Testis (tissue), 3 donors: ENCODE data around the gene ARHGEF9. TPM values are rescaled to one million over a fixed set of nuclear protein-coding genes. Genes with fewer than 3 reads are reported as not detected.
A peak's percentile ranks its signal among the peaks of the same experiment; 100 is the strongest.

Experiments
- DNase-seq: peaks from one replicate; pipeline ENCODE4 v3.0.0-alpha.2; 2019
- H3K27ac ChIP-seq, 2 donors: fragments of 200-600 bp; sonication (generic); one replicate each; pipeline ENCODE4 v1.5.1; 2019
- H3K27me3 ChIP-seq: fragments of 200-600 bp; sonication (generic); one replicate; pipeline ENCODE4 v1.5.1; 2019
- H3K36me3 ChIP-seq: fragments of 200-600 bp; sonication (generic); one replicate; pipeline ENCODE4 v1.5.1; 2017; ENCODE audit warnings: low read depth; ENCODE audit errors: missing control alignments
- H3K4me1 ChIP-seq: fragments of 200-600 bp; sonication (generic); one replicate; pipeline ENCODE4 v1.5.1; 2019
- H3K4me3 ChIP-seq, 2 donors: fragments of 200-600 bp; sonication (generic); one replicate each; pipeline ENCODE4 v1.5.1; 2017 to 2019
- H3K9me3 ChIP-seq: fragments of 200-600 bp; sonication (generic); one replicate; pipeline ENCODE4 v1.5.1; 2017
- CTCF ChIP-seq, 3 experiments: fragments of 450-650 bp in 2 of 3; fragments of 200-600 bp in 1 of 3; sonication (generic) in 1 of 3; IDR thresholded peaks; one replicate each; pipeline ENCODE4 v1.5.1; 2016 to 2019; ENCODE audit warnings: antibody characterized with exemption in 3 of 3, mild to moderate bottlenecking in 2 of 3, moderate library complexity in 1 of 3
- POLR2A ChIP-seq: fragments of 450-650 bp; IDR thresholded peaks from one replicate; pipeline ENCODE4 v1.6.1; 2017; ENCODE audit warnings: antibody characterized with exemption, mild to moderate bottlenecking, moderate library complexity
- WGBS, 2 donors: methylation state at CpG; one replicate each; pipeline ENCODE4 v1.1.5; 2018; 5-methylcytosine and 5-hydroxymethylcytosine counted together
- intact Hi-C: fragments of 100-400 bp; cut with DNase I; formaldehyde crosslinking; loops from one replicate; pipeline ENCODE4 v1.15.1; 2023; ENCODE audit warnings: low total_unique reads
- polyA plus RNA-seq: library from polyadenylated mRNA; stranded (reverse); fragments of 350-450 nt; fragmentation: Illumina TruSeq; extraction: RNeasy Lipid Tissue Mini Kit (QIAGEN cat#74804); gene quantifications from one replicate; pipeline ENCODE4 v1.2.3, GENCODE V29; 2014; ENCODE audit warnings: low read depth, low replicate concordance; ENCODE audit not compliant: insufficient read depth
- total RNA-seq, 2 donors: library from RNA; depleted of rRNA; stranded (reverse); fragments of >200 nt; gene quantifications; one replicate each; pipeline ENCODE4 v1.2.3, GENCODE V29; 2016

ARHGEF9 gene
- total and polyA plus RNA-seq, 3 donors from 2014 or later, result 9.6 to 18.1 (median 13.1) TPM

GRCh38 chrX:63758011-63758410, 27.0 kb downstream of the ARHGEF9 start:
- Histone ChIP-seq H3K4me1 (no peaks in the 10 kb centered on the region), H3K27me3 (no peaks in the 10 kb centered on the region), H3K4me3 (no peak overlapping the region), H3K9me3 (no peaks in the 10 kb centered on the region), H3K27ac (no peak overlapping the region), H3K36me3 (no peaks in the 10 kb centered on the region)
- intact Hi-C loops, result no loop called here
- DNase-seq, result no peak
- no peak for TF ChIP-seq POLR2A
- TF ChIP-seq CTCF (IDR thresholded peaks at IDR 0.05), result no peak
- 93 to 100% methylated on average over 2 of the region's 2 CpGs for WGBS, 2 donors

GRCh38 chrX:63755892-63756291, 29.1 kb downstream of the ARHGEF9 start:
- WGBS, 2 donors, result 36 to 40% methylated on average over 1 of the region's 1 CpG
- no peaks in the 10 kb centered on the region for H3K4me1 ChIP-seq
- TF ChIP-seq CTCF (IDR thresholded peaks at IDR 0.05), result no peak
- no peaks in the 10 kb centered on the region for H3K27me3 ChIP-seq
- DNase-seq, result no peak
- intact Hi-C loops, result no loop called here
- H3K9me3 ChIP-seq, result no peaks in the 10 kb centered on the region
- H3K27ac ChIP-seq, result peak overlapping the region in 1 of 2 donors; percentile 88
- H3K36me3 ChIP-seq, result no peaks in the 10 kb centered on the region
- H3K4me3 ChIP-seq, result no peak overlapping the region

- WGBS, 2 donors, result 0 to 3% methylated on average over 3 to 27 of the region's 44 CpGs
- DNase-seq, result peak; percentile 95
- intact Hi-C loops, result no loop called here
These were observed 30.0 kb downstream of the ARHGEF9 start for GRCh38 chrX:63754860-63755579.

GRCh38 chrX:63754136-63754859, 30.7 kb downstream of the ARHGEF9 start:
- DNase-seq, result no peak
- WGBS, 2 donors, result 2 to 3% methylated on average over 24 of the region's 25 CpGs

More at GRCh38 chrX:63754860-63755579, 30.0 kb downstream of the ARHGEF9 start:
- Histone ChIP-seq H3K9me3 (no peaks in the 10 kb centered on the region), H3K27me3 (no peaks in the 10 kb centered on the region), H3K4me3 (peak overlapping the region; percentile 57 to 72), H3K36me3 (no peaks in the 10 kb centered on the region), H3K4me1 (no peaks in the 10 kb centered on the region), H3K27ac (peak overlapping the region; percentile 88 to 89)
- TF ChIP-seq CTCF (IDR thresholded peaks at IDR 0.05) (no peak), POLR2A (peak; percentile 25)

More at GRCh38 chrX:63754136-63754859, 30.7 kb downstream of the ARHGEF9 start:
- no peaks in the 10 kb centered on the region for H3K9me3 ChIP-seq
- TF ChIP-seq CTCF (IDR thresholded peaks at IDR 0.05), result no peak
- H3K4me1 ChIP-seq, result no peaks in the 10 kb centered on the region
- H3K36me3 ChIP-seq, result no peaks in the 10 kb centered on the region
- no peaks in the 10 kb centered on the region for H3K27me3 ChIP-seq
- H3K27ac ChIP-seq, result peak overlapping the region; percentile 88 to 89
- intact Hi-C loops, result no loop called here
- H3K4me3 ChIP-seq, result peak overlapping the region; percentile 57 to 72
